Medulla oblongata (tissue), 1 donor: ENCODE measurements around the gene OR6C1.
"Not testable (repeated sequence)": the region's sequence is repeated elsewhere in the genome, so short reads cannot be mapped to it uniquely, and the experiment has no call there.

Experiments
- DNase-seq: peaks from one replicate; pipeline ENCODE4 v3.0.0-alpha.2; 2015; ENCODE audit errors: extremely low spot score

The OR6C1 gene

DNA sequence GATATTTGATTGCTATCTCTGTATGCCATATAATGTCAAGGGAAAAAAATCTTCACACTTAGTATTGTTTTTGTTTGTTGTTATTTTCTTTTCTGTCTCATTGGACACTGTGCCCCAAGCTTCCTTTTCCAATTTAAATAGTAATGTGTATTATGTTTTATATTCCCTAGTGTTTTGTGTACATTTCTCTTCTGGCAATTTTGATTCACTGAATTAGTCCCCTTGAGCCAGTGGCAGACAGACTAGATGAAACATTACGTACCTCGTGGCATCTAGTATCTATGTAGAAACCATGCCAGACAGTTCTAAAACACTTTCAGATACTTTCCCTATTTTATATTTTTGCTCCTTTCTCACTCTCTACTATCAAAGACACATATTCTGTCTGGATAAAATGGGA is at the start of gene OR6C1:
Gene OR6C1, plus strand, starts transcription at position 301 of the 400 bp plus-strand sequence. CDS start 6,257 bp downstream, outside the sequence.
- DNase-seq: no peak

- peak; percentile 44 for DNase-seq
Measured at GRCh38 chr12:55280991-55281390, 33.2 kb upstream of the OR6C1 start.

DNA sequence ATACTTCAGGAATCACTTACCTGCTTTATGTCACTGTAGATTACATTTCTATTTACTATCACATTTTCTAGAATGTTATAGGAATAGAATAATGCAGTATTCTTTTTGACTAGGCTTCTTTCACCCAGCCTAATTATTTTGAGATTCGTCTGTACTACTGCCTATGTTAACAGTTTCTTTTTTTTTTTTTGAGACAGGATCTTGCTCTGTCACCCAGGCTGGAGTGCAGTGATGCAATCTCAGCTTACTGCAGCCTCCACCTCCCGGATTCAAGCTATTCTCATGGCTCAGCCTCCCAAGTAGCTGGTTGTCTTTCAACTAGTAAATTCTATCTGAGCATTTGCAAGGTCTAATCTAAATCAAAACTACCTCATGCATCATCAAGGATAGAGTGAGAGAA is 24.1 kb upstream of the OR6C1 start:
- no peak for DNase-seq

DNA sequence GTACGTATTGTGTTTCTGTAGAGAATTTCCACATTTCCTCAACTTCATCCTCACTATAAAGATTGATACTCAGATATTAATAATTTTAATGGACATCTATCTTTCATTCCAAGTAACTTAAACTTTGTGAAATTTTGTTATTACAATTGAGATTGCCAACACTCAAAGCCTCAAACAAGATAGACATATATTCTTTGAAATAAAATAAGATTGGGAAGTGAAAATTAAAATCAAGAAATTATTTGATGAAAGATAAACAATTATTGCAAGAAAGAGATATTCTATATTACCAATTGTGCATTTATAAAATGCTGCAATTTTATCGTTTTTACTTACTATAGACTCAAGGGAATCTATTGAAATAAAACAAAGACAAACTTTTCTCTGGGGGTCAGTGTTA is 17.7 kb upstream of the OR6C1 start, which contains the start of gene OR6C6:
Gene OR6C6, minus strand, starts transcription at position 101 of the 400 bp plus-strand sequence. CDS start 1,337 bp downstream, outside the sequence.
- no peak for DNase-seq

GRCh38 chr12:55320201-55320600 is 6.1 kb downstream of the OR6C1 start:
- DNase-seq: no peak

DNA sequence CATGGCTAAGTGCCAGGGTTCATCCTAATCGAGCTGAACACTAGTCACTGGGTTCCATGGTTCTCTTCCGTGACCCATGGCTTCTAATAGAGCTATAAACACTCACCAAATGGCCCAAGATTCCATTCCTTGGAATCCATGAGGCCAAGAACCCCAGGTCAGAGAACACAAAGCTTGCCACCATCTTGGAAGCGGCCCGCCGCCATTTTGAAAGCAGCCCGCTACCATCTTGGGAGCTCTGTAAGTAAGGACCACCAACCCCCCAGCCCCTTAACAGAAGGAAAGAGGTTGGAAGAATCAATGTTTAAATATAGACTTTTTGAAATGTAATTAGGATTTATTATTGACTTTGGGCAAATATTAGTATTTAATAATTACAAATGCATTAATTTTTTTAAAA is 11.7 kb downstream of the OR6C1 start:
- not testable (repeated sequence) for DNase-seq

DNA sequence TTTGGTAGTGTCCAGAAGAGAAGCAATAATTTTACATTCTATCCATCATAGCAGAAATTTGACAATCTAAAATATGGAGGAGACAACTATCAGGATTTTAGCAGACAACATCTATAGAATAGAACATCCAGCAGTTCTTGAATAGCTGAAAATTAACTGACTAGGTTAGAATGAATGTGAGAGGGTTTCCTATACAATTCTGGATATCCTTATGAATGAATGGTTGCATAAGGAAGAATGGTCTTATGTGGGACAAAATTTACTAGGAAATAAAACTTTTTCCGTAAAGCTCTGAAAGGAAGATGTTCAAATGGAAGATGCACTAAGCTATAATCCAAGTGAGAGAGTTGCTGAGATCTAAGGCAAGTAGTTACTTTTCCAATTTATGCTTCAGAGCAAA is 16.3 kb downstream of the OR6C1 start, which contains the start of gene OR6C3:
Gene OR6C3, plus strand, starts transcription at position 301 of the 400 bp plus-strand sequence. CDS start 955 bp downstream, outside the sequence.
- DNase-seq: no peak

DNA sequence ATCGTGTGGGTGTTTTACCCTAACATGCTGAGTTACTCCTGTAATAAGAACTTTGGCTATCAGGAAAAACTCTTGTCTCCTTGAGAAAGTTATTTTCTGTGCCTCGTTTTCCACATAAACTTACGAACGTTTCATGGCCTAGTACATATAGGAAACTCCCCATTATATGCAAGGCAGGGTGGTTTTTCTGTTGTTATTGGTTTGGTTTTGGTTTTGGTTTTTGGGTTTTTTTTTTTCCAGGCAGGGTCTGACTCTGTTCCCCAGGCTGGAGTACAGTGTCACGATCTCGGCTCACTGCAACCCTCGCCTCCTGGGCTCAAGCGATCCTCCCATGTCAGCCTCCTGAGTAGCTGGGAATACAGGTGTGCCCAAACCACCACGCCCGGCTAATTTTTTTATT is 21.9 kb downstream of the OR6C1 start:
- no peak for DNase-seq

GRCh38 chr12:55355338-55355737 is 41.2 kb downstream of the OR6C1 start:
- not testable (repeated sequence) for DNase-seq

DNA sequence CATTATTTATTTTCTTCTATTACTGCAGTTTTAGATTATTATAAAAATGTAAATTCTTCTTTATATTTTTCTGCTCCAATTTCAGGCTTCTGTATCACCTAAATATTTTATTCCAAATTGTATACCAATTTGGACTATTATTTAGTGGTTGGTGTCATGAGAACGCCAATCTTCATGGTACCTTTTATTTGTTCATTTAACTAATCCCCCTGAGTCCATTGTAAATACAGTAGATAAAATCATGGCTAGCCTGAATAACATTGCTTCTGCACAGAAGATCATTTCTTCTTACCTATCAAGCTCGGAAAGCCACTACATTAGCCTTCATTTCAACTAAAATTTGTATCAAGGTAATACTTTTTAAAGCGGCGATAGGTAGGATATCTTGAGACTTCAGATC is 48.5 kb downstream of the OR6C1 start, which contains the start of gene OR6C75:
Gene OR6C75, plus strand, starts transcription at position 301 of the 400 bp plus-strand sequence. CDS start 2,136 bp downstream, outside the sequence.
- DNase-seq: no peak

DNA sequence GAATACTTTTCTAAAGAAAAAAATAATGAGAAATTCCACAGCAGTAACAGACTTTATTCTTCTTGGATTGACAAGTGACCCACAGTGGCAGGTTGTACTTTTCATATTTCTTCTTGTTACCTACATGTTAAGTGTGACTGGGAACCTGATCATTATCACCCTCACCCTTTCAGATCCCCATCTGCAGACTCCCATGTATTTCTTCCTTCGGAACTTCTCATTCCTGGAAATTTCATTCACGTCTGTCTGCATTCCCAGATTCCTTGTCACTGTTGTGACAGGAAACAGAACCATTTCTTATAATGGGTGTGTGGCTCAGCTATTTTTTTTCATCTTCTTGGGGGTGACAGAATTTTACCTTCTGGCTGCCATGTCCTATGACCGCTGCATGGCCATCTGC is 50.9 kb downstream of the OR6C1 start:
- DNase-seq: no peak
